ENCODE data around the gene PROX2.
A peak's percentile ranks its signal among the peaks of the same experiment; 100 is the strongest.

The PROX2 gene

DNA sequence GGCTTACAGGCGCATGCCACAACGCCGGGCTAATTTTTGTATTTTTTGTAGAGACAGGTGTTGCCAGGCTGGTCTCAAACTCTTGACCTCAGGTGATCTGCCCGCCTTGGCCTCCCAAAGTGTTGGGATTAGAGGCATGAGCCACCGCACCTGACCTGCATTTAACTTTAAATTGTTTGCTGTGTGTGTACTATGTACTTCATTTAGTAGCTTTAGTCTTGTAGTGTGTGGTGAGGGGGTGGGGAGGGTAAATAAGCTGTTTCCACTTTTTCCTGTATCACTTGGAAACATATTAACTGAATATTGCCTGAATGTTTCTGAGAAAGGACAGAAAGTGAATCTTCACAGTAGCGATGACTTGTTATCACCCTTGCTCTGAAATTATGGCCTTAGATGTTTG is 14.3 kb upstream of the PROX2 start:
- Histone ChIP-seq H3K4me3 (ENCODE audit: low read depth, low read length) (no peak overlapping the region), H3K27ac (no peak overlapping the region), H3K36me3 (replicated peaks) (peaks cover 46% of the 10 kb centered on the region), H3K27me3 (replicated peaks) (no peaks in the 10 kb centered on the region)
- in situ Hi-C loops (cut with HindIII; ENCODE audit: low pct_ligation_motif_present, low sequenced_read_pairs) = no loop called here
- no peak for DNase-seq
- TF ChIP-seq CTCF (IDR thresholded peaks at IDR 0.05; ENCODE audit: low read depth, low read length, missing control alignments) = no peak

DNA sequence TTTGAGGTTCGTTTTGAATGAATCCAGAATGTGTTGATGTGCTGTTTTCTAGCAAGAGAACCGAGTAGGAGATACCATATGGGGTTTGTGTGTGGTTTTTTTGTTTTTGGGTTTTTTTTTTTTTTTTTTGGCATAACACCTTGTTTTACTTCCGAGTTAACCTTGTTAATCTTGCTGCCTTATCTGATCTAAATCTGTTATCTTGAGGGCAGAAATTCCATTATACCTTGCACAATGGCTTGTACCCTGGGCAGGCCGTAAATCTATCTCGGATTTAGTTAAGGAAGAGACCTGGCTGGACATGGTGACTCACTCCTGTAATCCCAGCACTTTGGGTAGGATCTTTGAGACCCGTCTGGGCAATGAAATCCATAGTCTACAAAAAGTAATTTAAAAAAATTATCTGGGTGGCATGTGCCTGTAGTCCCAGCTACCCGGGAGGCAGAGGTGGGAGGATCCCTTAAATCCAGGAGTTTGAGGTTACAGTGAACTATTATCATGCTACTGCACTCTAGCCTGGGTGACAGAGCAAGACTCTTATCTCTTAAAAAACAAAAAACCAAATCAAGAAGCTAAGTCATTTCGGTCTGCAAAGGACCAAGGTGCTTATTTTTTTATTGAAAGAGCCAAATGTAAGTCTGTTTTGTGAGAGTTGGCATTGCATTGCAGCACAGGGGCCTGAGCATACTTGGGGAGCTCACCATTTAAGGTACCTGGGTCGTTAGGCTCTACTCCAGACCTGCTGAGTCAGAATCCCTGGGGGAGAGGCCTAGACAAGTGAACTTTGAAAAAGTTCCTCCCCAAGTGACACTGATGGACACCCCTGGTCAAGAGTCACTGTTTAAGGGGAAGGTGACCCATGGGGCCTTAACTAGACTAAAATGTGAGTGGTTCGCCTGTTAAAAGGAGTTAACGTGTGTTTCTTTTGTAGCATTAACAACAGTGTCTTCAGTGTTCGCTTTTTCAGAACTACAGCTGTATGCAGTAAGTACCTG is 12.5 kb upstream of the PROX2 start:
- DNase-seq = no peak
- Histone ChIP-seq H3K27me3 (replicated peaks) (no peaks in the 10 kb centered on the region), H3K27ac (no peak overlapping the region), H3K36me3 (replicated peaks) (peaks cover 30% of the 10 kb centered on the region), H3K4me3 (ENCODE audit: low read depth, low read length) (no peak overlapping the region)
- TF ChIP-seq CTCF (IDR thresholded peaks at IDR 0.05; ENCODE audit: low read depth, low read length, missing control alignments) = no peak
- in situ Hi-C loops (cut with HindIII; ENCODE audit: low pct_ligation_motif_present, low sequenced_read_pairs) = no loop called here

DNA sequence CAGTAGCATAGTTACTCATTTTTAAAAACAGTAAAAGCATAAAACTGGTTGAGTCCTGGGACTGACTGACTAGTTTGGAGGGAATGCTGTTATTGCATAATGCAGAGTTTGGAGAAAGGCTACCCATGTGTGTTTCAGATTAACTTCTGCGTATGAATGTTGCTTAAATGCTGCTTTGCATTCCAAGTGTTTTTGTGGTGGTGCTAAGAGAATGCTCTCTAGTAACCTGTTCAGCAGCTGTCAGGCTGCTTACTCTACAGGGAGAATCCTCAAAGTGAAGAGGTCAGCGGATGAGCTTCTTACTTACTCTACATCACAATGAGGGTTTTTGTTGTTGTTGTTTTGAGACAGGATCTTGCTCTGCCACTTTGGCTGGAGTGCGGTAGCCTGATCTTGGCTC is 10.1 kb upstream of the PROX2 start:
- Histone ChIP-seq H3K4me3 (ENCODE audit: low read depth, low read length) (no peak overlapping the region), H3K36me3 (replicated peaks) (peaks cover 13% of the 10 kb centered on the region), H3K27me3 (replicated peaks) (no peaks in the 10 kb centered on the region), H3K27ac (peak overlapping the region; percentile 8)
- in situ Hi-C loops (cut with HindIII; ENCODE audit: low pct_ligation_motif_present, low sequenced_read_pairs) = no loop called here
- no peak for TF ChIP-seq CTCF (IDR thresholded peaks at IDR 0.05; ENCODE audit: low read depth, low read length, missing control alignments)
- DNase-seq = peak; percentile 76

GRCh38 chr14:74882103-74882920 is 6.4 kb upstream of the PROX2 start:
- in situ Hi-C loops (cut with HindIII; ENCODE audit: low pct_ligation_motif_present, low sequenced_read_pairs) = no loop called here
- H3K27me3 ChIP-seq (replicated peaks) = no peaks in the 10 kb centered on the region
- no peaks in the 10 kb centered on the region for H3K36me3 ChIP-seq (replicated peaks)
- peak overlapping the region; percentile 88 for H3K4me3 ChIP-seq (ENCODE audit: low read depth, low read length)
- no peak for TF ChIP-seq CTCF (IDR thresholded peaks at IDR 0.05; ENCODE audit: low read depth, low read length, missing control alignments)
- DNase-seq = peak; percentile 22
- H3K27ac ChIP-seq = peak overlapping the region; percentile 78

DNA sequence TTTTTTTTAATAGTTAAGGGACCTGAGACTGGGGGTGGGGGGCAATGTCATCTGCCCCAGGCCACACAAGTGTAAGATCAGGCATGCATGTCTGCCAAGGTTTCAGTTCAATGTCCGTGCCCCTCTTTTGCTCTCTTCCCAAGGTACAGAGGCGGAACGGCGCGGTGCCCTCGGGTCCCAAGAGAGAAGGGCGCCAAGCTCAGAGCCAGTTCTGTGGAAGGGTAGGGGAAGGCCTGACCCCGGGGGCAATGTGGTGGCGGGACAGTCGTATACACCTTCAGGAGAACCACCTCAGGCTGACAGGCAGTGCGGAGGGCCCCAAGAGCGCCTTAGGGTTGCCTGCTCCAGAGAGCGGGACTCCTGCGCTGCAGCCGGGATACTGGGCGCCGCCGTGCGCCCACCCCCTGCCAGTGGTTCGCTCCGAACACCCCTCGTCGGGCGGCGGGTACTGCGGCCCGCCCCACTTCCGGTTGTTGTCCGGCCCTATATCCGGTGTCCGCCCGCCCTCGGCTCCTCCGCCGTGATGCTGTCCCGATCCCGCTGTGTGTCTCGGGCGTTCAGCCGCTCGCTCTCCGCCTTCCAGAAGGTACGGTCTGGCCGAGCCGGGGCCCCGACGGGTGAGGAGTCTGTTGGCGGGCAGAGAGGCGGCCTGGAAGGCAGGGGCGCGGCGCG is 5.6 kb upstream of the PROX2 start, which contains the start of gene DLST:
DLST (plus strand) TSS at position 486 of the 672 bp plus-strand sequence; CDS start at position 524, 38 bp downstream.
- TF ChIP-seq CTCF (IDR thresholded peaks at IDR 0.05; ENCODE audit: low read depth, low read length, missing control alignments) = no peak

More for the DNA sequence above, 5.6 kb upstream of the PROX2 start, which contains the start of gene DLST:
- H3K27me3 ChIP-seq (replicated peaks) = no peaks in the 10 kb centered on the region
- in situ Hi-C loops (cut with HindIII; ENCODE audit: low pct_ligation_motif_present, low sequenced_read_pairs) = no loop called here
- no peaks in the 10 kb centered on the region for H3K36me3 ChIP-seq (replicated peaks)
- H3K4me3 ChIP-seq (ENCODE audit: low read depth, low read length) = peak within 1 kb of the TSS; percentile 88
- DNase-seq = peak; percentile 75
- peak within 1 kb of the TSS; percentile 78 for H3K27ac ChIP-seq
